HG02588 (cell line): ENCODE data around the gene E2F4.

Source experiments
- ATAC-seq: cut with Tn5 transposase; IDR thresholded peaks from one replicate; pipeline ENCODE4 v1.9.1; 2021; ENCODE audit warnings: mild to moderate bottlenecking, moderate library complexity; ENCODE audit not compliant: unreplicated experiment

The E2F4 gene

DNA sequence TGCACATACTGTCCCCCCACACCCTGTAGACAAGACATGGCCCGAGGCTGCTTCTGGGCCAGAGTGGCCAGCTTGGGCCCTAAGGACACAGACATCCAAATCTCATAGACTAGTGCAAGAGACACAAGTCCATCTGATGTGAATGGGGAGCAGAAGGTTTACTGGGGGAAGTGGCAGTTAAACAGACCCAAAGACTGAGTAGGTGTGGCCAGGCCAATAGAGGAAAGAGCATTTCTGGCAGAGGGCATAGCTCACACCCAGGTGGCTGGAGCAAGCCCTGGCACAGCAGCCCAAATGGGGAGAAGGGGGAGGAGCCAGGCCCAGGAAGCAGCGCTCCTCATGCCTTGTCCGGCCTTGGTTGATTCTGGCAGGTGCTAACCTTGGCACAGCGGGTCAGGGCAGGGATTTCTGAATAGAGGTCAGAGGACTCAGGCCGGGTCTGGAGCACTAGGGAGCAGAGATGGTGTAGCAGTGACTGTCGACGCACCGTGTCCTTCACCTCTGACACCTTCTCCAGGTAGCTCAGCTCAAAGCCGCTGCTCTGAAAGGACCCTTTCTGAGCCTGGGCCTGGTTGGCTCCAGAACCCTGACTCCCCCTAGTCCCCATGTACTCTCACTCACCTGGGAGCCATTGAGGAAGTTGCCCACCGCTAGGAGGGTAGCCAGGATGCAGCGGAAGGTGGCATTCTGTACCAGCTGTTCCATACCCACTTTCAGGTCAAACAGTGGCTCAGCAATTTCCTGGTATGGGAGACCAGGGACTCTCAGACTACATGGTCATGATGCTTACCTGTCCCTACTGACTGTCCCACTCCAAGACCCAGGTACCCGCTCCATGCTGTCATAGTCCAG is 39.1 kb downstream of the E2F4 start:
- no peak for ATAC-seq

GRCh38 chr16:67233596-67233995 is 41.6 kb downstream of the E2F4 start:
- no peak for ATAC-seq

- no peak for ATAC-seq
Observed at GRCh38 chr16:67234180-67234597, 42.2 kb downstream of the E2F4 start.

GRCh38 chr16:67235816-67236562 is 44.0 kb downstream of the E2F4 start:
- no peak for ATAC-seq

- ATAC-seq: no peak
Observed at GRCh38 chr16:67236563-67237395, 44.8 kb downstream of the E2F4 start.

DNA sequence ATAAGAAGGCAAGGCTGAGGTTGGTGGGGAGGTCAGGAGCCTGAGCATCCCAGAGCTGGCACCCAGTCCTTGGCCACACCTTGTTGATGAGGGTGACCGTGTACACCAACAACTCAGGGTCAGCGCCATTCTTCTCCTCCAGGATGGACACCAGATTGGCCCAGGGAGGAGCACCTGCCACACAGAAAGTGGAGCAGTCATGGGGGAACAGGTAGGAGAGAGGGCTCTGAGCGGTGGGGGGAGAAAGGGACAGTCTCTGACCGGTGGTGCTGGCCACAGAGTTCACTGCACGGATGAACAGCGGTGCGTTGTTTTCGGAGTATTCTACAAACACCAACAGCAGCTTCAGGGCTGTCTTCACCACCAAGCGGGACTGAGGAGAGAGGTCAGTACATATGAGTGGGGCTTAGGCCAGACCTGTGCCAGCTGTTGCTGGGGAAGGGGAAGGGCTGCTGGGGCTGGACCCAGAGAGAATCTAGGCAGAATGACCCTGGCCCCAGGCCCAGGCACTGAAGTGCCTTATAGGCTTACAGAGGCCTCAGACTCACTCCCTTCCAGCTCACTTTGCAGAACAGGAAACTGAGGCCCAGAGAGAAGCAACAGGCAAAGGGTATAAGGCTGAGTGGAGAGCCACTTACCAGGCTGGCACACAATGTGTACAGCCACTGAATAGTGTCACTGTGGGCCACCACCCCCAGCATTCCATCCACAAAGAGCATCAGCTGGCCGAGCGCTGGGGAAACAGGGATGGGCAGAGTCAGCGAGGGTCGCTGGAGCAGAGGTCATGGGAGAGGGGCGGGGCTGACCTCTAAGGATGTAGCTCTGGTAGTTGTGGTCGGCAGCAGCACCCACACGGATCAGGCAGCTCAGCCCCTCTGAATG is 45.7 kb downstream of the E2F4 start:
- no peak for ATAC-seq

DNA sequence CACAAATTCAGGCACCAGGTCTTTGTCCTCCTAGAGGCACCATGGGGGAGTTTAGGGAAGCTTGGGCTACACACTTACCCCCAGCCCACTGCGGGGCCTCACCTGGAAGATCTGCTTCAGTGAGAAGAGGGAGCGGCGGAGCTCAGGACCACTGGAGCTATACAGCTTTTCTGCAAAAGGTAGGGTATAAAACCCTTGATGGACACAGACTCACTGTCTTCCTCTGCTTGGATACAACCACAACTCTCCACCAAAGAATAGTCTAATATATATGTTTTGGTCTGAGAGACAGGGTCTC is 46.3 kb downstream of the E2F4 start:
- no peak for ATAC-seq

DNA sequence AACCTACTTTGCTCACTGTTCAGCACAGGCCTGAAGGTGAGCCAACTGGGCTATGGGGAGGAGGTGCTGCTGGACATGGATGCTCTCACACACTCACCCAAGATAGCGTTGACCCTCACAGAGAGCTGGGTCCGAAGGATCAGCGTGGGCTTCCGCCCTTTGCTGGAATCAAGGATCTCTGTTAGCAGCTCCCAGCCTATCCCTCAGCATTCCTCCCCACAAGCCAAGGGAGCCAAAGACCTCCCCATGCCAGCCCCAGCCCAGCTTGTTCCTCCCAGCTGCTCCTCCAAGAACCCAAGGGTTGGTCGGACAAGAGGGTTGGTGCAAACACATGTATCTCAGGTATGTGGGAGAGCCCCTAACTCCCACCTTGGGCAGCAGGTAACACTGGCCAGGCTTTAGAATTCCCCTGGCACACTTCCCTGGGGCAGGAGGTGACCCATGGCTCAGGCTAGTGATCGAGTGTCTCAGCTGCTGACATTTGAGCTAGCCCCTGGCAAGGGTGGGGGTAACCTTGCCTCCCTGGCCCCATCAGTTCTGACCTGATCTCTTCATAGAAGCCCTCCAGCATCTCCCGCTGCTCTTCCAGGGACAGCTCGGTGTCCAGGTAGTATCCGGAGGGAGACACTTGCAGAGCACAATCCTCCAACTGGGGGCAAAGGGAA is 47.0 kb downstream of the E2F4 start:
- ATAC-seq: no peak

DNA sequence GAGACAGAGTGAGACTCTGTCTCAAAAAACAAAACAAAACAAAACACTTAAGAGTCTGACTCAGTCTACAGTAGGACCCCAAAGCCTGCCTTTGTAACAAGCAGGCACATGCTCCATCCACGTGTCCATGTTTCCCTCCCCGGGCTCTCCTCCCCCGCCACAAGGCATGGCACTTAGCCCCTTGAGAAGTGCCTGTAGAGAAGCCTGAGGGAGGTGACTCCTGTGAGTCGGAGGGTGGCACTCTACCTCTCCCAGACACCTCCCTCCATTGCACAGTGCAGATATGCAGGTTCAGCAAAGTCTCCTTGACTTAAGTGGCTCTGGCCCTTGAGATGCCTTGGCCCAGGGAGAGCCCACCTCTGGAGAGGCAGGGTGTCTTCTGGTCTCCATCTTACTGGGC is 48.6 kb downstream of the E2F4 start:
- no peak for ATAC-seq

- no peak for ATAC-seq
Observed at GRCh38 chr16:67241008-67241900, 49.3 kb downstream of the E2F4 start.

GRCh38 chr16:67242138-67242730 is 50.3 kb downstream of the E2F4 start:
- ATAC-seq: no peak

DNA sequence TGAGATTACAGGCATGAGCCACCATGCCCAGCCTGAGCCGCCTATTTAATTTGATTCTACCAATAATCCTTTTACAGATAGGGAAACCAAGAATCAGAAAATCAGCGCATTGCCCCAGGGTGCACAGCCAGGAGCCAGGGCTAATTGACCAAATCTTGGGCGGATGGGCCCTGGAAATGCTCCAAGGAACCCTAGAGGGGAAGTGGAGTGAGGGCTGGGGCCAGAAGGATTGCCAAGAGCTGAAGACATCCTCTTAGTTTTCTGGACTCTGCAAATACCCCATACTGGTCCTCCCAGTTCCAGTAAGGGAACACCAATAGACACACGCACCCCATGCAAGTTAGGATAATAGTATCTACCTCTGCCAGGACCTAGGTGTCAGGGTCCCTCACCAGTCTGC is 51.5 kb downstream of the E2F4 start:
- no peak for ATAC-seq

DNA sequence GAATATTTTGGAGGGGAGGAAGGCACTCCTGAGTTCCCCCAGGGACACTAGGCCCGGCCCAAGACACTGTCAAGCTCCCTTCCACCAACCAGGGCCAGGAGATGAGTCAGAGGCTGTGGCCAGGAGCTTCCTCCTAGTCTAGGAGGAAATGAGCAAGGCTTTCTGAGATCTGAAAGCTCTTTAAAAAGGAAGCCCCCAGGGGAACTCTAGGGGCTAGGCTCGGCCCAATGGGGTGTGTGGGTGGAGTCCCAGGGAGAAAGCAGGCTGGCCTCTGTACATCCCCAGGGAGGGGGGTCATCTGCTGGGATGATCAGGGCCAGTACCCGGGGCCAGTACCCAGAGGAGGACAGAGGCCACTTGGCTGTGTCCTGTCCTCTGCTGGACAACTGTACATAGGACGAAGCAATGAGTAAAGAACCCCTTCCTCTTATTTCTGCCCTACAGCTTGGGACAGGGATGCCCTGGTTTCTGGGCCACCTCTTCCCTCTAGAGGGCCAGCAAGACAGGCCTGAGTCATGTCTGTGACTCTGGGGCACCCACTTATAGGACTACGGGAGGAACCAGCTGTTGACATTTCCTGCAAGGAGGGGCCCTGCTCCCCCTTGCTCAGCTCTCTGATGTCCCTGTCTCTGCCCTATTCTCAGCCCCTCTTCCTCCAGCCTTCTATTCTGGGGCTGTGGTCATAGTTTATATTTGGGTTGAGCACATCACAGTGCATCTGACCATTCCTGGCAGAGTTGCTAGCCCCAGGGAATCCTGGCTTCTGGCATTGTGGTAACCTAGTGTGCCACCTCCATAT is 52.6 kb downstream of the E2F4 start:
- ATAC-seq: peak; percentile 43

DNA sequence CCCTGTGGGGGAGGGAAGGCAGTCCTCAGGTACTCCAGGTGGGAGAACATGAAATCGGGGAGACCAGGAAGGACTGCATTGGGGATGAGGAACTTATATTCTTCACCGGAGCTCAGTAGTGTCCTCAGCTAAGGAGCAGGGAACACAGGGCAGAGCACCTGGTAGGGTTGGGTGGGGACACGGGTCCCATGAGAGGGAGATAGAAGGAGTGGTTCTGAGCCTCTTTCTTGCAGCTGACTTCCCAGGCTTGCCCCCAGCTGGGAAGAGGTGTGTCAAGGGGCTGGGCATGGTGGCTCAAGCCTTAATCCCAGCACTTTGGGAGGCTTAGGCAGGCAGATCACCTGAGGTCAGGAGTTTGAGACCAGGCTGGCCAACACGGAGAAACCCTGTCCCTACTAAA is 53.2 kb downstream of the E2F4 start:
- no peak for ATAC-seq

DNA sequence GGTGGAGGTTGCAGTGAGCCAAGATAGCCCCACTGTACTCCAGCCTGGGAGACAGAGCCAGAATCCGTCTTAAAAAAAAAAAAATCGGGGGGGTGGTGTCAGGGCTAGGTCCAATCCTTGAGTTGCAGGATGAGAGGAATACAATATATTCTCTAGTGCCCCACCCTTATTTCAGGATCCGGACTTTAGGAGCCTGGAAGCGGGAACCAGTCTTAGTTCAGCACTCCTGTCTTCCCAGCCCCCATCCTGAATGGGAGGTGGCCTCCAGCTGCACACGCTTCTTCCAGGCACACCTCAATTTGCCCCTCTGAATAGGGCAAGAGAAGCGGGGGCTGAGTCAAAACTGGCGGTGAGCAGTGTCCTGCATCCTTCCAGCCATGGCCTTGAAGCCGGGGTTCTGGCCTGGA is 53.7 kb downstream of the E2F4 start:
- ATAC-seq: no peak

GRCh38 chr16:67246081-67246755 is 54.3 kb downstream of the E2F4 start:
- peak; percentile 18 for ATAC-seq

DNA sequence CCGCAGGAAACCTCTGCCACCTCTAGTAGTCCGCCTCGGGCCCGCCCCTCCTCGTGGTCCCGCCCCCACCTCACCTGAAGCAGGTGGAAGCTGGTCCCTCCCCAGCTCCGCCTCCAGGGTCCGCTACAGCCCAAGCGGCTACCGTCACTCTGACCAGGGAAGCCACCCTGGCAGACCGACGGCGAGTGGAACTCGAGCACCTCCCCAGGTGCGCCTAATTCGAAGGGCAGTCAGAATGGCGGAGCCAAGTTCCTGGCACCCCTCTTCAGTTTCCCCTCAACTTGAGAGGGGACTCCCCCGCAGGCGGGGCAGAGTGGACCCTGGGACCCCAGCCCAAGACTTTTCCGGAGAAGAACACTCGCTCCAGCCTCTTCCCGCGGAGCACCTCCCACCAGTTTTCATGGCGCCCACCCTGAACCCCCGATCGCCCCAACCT is 54.8 kb downstream of the E2F4 start:
- peak; percentile 14 for ATAC-seq
